Transverse colon (tissue), 4 donors: ENCODE data around the gene BICDL2. TPM values are rescaled to one million over a fixed set of nuclear protein-coding genes. Genes with fewer than 3 reads are reported as not detected.

Experiments
- DNase-seq: peaks from one replicate; pipeline ENCODE4 v3.0.0-alpha.2; 2019
- H3K27ac ChIP-seq, 4 donors: fragments of 200-600 bp; sonication (generic); 2 replicates each; pipeline ENCODE4 v1.5.1; 2016 to 2018; ENCODE audit warnings: inconsistent platforms in 4 of 4
- H3K27me3 ChIP-seq: fragments of 200-600 bp; sonication (generic); 2 replicates; pipeline ENCODE4 v1.5.1; 2017; ENCODE audit warnings: inconsistent platforms
- H3K36me3 ChIP-seq, 4 donors: fragments of 200-600 bp; sonication (generic); 2 replicates each; pipeline ENCODE4 v1.5.1; 2017 to 2019; ENCODE audit warnings: inconsistent platforms in 4 of 4
- H3K4me1 ChIP-seq, 4 donors: fragments of 200-600 bp; sonication (generic); 2 replicates each; pipeline ENCODE4 v1.5.1; 2017 to 2020; ENCODE audit warnings: inconsistent platforms in 4 of 4
- H3K4me3 ChIP-seq, 4 donors: fragments of 200-600 bp; sonication (generic); 1 replicate in 1 of 4; 2 replicates in 3 of 4; pipeline versions ENCODE4 v1.5.1 to v1.6.1; 2017 to 2019; ENCODE audit warnings: inconsistent platforms in 4 of 4
- H3K9me3 ChIP-seq, 2 donors: fragments of 200-600 bp; sonication (generic); 2 replicates each; pipeline ENCODE4 v1.5.1; 2017 to 2019; ENCODE audit warnings: inconsistent platforms in 2 of 2
- EP300 ChIP-seq: sonication (generic); formaldehyde crosslinking; IDR thresholded peaks from one replicate; pipeline ENCODE4 v1.6.1; 2017; ENCODE audit warnings: antibody characterized with exemption, low read depth
- POLR2A ChIP-seq: fragments of 450-650 bp; IDR thresholded peaks from one replicate; pipeline ENCODE4 v1.6.1; 2016; ENCODE audit warnings: antibody characterized with exemption, mild to moderate bottlenecking, moderate library complexity
- POLR2AphosphoS5 ChIP-seq, 3 donors: sonication (generic); formaldehyde crosslinking; IDR thresholded peaks; one replicate each; pipeline ENCODE4 v1.6.1; 2016; ENCODE audit warnings: antibody characterized with exemption in 3 of 3
- WGBS, 2 donors: methylation state at CpG; one replicate each; pipeline ENCODE4 v1.1.5; 2018; ENCODE audit warnings: low coverage in 1 of 2; 5-methylcytosine and 5-hydroxymethylcytosine counted together
- in situ Hi-C, 4 donors: fragments of 200-750 bp; cut with MboI; loops; one replicate each; pipeline versions ENCODE4 v1.15.0 to v1.15.1; 2017; ENCODE audit warnings: low sequenced_read_pairs in 3 of 4, low pct_ligation_motif_present in 1 of 4, low pct_unique_long_range_greater_than_20kb in 1 of 4
- intact Hi-C: fragments of 100-400 bp; cut with DNase I; formaldehyde crosslinking; loops from one replicate; pipeline ENCODE4 v1.15.1; 2023; ENCODE audit warnings: low total_unique reads
- total RNA-seq, 4 donors: library from RNA; depleted of rRNA; stranded (reverse); fragments of >200 nt; gene quantifications; one replicate each; pipeline ENCODE4 v1.1.0, GENCODE V29; 2016
- TF ChIP-seq, protein P1 (sequence below), 5 experiments: fragments of 200-600 bp in 3 of 5; fragments of 450-650 bp in 2 of 5; sonication (generic) in 3 of 5; IDR thresholded peaks; 1 replicate in 2 of 5; 2 replicates in 3 of 5; pipeline ENCODE4 v1.5.1; 2016 to 2017; ENCODE audit warnings: antibody characterized with exemption in 5 of 5, inconsistent platforms in 3 of 5, mild to moderate bottlenecking in 2 of 5, moderate library complexity in 1 of 5

The BICDL2 gene
- total RNA-seq, 4 donors from 2014 or later, result 123 to 357 (median 167) TPM

DNA sequence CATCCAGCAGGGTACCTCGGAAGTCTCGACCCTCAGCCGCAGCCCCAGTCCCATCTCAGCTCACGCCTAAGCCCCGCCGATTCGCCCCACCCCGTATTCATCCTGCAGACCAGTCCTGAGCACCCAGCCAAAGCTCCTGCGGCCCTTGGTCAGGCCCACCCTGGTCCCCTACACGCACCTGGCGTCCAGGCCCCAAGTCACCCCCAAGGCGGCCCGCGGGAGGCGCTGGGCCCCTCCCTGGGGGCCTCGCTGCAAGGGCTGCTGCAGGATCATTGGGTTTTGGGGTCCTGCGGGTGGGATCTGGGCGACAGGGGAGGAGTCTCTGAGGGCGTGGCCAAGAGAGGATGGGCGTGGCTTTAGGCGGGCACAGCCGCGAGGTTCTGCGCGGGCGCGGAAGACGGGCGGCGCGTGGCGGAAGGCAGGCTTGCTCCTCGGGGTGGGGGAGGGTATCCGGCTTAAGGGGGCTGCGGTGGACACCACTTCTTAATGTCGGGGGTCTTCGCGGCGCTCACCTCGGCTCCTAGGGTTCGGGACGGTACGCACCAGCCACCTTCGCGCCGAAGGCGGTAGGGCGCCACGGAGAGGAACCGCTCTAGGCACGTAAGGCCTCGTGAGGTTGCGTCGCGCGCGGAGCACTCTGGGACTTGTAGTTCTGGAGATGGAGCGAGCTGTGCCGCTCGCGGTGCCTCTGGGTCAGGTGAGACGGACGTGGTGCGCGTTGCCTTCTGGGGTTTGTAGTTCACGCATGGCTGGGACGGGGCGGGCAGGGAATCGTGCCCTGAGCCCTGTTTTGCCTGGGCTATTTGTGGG, 12.9 kb downstream of the BICDL2 start, which contains the start of the genes HCFC1R1 and THOC6:
Gene HCFC1R1, minus strand, starts transcription at position 274 of the 810 bp plus-strand sequence. Its CDS starts 1 bp downstream, at position 273.
Gene THOC6, plus strand, starts transcription at position 367 of the 810 bp plus-strand sequence. Its CDS starts 292 bp downstream, at position 659.
- TF ChIP-seq, protein P1, sequence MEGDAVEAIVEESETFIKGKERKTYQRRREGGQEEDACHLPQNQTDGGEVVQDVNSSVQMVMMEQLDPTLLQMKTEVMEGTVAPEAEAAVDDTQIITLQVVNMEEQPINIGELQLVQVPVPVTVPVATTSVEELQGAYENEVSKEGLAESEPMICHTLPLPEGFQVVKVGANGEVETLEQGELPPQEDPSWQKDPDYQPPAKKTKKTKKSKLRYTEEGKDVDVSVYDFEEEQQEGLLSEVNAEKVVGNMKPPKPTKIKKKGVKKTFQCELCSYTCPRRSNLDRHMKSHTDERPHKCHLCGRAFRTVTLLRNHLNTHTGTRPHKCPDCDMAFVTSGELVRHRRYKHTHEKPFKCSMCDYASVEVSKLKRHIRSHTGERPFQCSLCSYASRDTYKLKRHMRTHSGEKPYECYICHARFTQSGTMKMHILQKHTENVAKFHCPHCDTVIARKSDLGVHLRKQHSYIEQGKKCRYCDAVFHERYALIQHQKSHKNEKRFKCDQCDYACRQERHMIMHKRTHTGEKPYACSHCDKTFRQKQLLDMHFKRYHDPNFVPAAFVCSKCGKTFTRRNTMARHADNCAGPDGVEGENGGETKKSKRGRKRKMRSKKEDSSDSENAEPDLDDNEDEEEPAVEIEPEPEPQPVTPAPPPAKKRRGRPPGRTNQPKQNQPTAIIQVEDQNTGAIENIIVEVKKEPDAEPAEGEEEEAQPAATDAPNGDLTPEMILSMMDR (IDR thresholded peaks at IDR 0.05), result peak in 1 of 5 experiments; percentile 13
- no peak for TF ChIP-seq EP300
- TF ChIP-seq POLR2A, result peak; percentile 80
- TF ChIP-seq POLR2AphosphoS5 (IDR thresholded peaks at IDR 0.05), result peak in 2 of 3 donors; percentile 79 to 90
- no peaks in the 10 kb centered on the region for H3K9me3 ChIP-seq
- H3K27me3 ChIP-seq, result peaks cover 8% of the 10 kb centered on the region
- intact Hi-C loops, result loop anchor here (2.0 kb wide), 1 partner anchor 349 kb away; no protein-coding TSS in a partner anchor
- peaks cover 21 to 61% (median 51%) of the 10 kb centered on the region in 4 donors for H3K4me1 ChIP-seq
- no peaks in the 10 kb centered on the region for H3K36me3 ChIP-seq
- DNase-seq, result peak; percentile 98
- peak within 1 kb of the TSS; percentile 47 to 68 (median 61) for H3K4me3 ChIP-seq
- H3K27ac ChIP-seq, result peak within 1 kb of the TSS; percentile 92 to 94 (median 93)
- WGBS, 2 donors, result 0% methylated on average over 52 of the region's 69 CpGs; no CpG with 5 or more reads in 1 of the 2 donors
- in situ Hi-C loops, result no loop called here

DNA sequence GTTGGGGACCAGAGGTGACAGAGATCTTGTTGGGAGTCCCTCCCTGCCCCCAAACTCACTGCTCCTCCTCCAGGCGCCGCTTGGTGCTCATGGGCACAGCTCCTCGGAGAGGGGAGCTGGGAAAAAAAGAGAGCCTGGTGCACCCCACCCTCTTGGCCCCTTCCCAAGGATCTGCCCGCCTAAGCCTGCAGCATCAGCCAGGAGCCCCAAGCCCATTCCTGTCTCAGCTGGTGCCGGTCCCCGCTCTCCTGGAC, 13.4 kb downstream of the BICDL2 start:
- intact Hi-C loops, result loop anchor here (2.0 kb wide), 1 partner anchor 349 kb away; no protein-coding TSS in a partner anchor
- in situ Hi-C loops, result no loop called here
- WGBS, 2 donors, result 15% methylated on average over 6 of the region's 6 CpGs; no CpG with 5 or more reads in 1 of the 2 donors
- peaks cover 21 to 59% (median 48%) of the 10 kb centered on the region in 4 donors for H3K4me1 ChIP-seq
- no peaks in the 10 kb centered on the region for H3K36me3 ChIP-seq
- no peak for DNase-seq
- TF ChIP-seq POLR2AphosphoS5 (IDR thresholded peaks at IDR 0.05) (no peak), POLR2A (no peak)
- peak overlapping the region; percentile 92 to 94 (median 93) for H3K27ac ChIP-seq
- peak overlapping the region; percentile 47 to 68 (median 61) for H3K4me3 ChIP-seq
- no peaks in the 10 kb centered on the region for H3K9me3 ChIP-seq
- H3K27me3 ChIP-seq, result peaks cover 9% of the 10 kb centered on the region

- intact Hi-C loops (loop anchor here (2.0 kb wide), 1 partner anchor 348 kb away; no protein-coding TSS in a partner anchor), in situ Hi-C loops (no loop called here)
- Histone ChIP-seq H3K27me3 (peaks cover 14% of the 10 kb centered on the region), H3K4me3 (peak overlapping the region in 3 of 4 donors; percentile 47 to 68 (median 55)), H3K36me3 (no peaks in the 10 kb centered on the region), H3K4me1 (peaks cover 24 to 59% (median 46%) of the 10 kb centered on the region in 4 donors), H3K27ac (peak overlapping the region; percentile 92 to 94 (median 93)), H3K9me3 (no peaks in the 10 kb centered on the region)
- no peak for DNase-seq
- WGBS, 2 donors, result 48% methylated on average over 8 of the region's 8 CpGs; no CpG with 5 or more reads in 1 of the 2 donors
- TF ChIP-seq POLR2A, result no peak
- TF ChIP-seq, protein P1 (IDR thresholded peaks at IDR 0.05), result no peak
- no peak for TF ChIP-seq EP300
- TF ChIP-seq POLR2AphosphoS5 (IDR thresholded peaks at IDR 0.05), result no peak
Measured at GRCh38 chr16:3022684-3023414, 13.9 kb downstream of the BICDL2 start.

GRCh38 chr16:3022208-3022683, 14.5 kb downstream of the BICDL2 start:
- intact Hi-C loops (loop anchor here (2.0 kb wide), 1 partner anchor 347 kb away; no protein-coding TSS in a partner anchor), in situ Hi-C loops (no loop called here)
- peak overlapping the region in 2 of 4 donors; percentile 60 to 66 for H3K4me3 ChIP-seq
- DNase-seq, result peak; percentile 88
- TF ChIP-seq POLR2A (no peak), EP300 (no peak), POLR2AphosphoS5 (IDR thresholded peaks at IDR 0.05) (peak; percentile 66 to 77 (median 76))
- TF ChIP-seq, protein P1 (IDR thresholded peaks at IDR 0.05), result peak in 1 of 5 experiments; percentile 11
- H3K36me3 ChIP-seq, result no peaks in the 10 kb centered on the region
- peaks cover 20% of the 10 kb centered on the region for H3K27me3 ChIP-seq
- H3K9me3 ChIP-seq, result no peaks in the 10 kb centered on the region
- H3K27ac ChIP-seq, result peak overlapping the region; percentile 92 to 94 (median 93)
- H3K4me1 ChIP-seq, result peaks cover 24 to 57% (median 45%) of the 10 kb centered on the region in 4 donors
- 15 to 20% methylated on average over 4 to 8 of the region's 8 CpGs for WGBS, 2 donors
